ENCODE results near the gene ARGFX.

Gene ARGFX

GRCh38 chr3:121557426-121557934 is 10.3 kb upstream of the ARGFX start:
- no peak for TF ChIP-seq CTCF (IDR thresholded peaks at IDR 0.05; ENCODE audit: insufficient read depth, low read length)
- TF ChIP-seq POLR2AphosphoS5 (IDR thresholded peaks at IDR 0.05; ENCODE audit: low read depth) = no peak
- TF ChIP-seq REST (IDR thresholded peaks at IDR 0.05; ENCODE audit: insufficient replicate concordance, low read depth) = no peak
- TF ChIP-seq SPI1 (IDR thresholded peaks at IDR 0.05; ENCODE audit: borderline replicate concordance, low read depth) = no peak
- no peak for TF ChIP-seq GABPA (IDR thresholded peaks at IDR 0.05; ENCODE audit: low read depth)
- H3K27me3 ChIP-seq (ENCODE audit: insufficient read depth, poor library complexity, severe bottlenecking) = no peaks in the 10 kb centered on the region

GRCh38 chr3:121562148-121562547 is 5.6 kb upstream of the ARGFX start:
- DNase-seq (ENCODE audit: low read depth in 1 of 2, low spot score in 1 of 2) = no peak
- H3K4me3 ChIP-seq (replicated peaks; ENCODE audit: insufficient read depth, low read length) = no peak overlapping the region
- H3K27me3 ChIP-seq (ENCODE audit: insufficient read depth, poor library complexity, severe bottlenecking) = no peaks in the 10 kb centered on the region
- H3K27ac ChIP-seq (replicated peaks) = no peak overlapping the region
- TF ChIP-seq CTCF (IDR thresholded peaks at IDR 0.05; ENCODE audit: insufficient read depth, low read length) (no peak), POLR2AphosphoS5 (IDR thresholded peaks at IDR 0.05; ENCODE audit: low read depth) (no peak), SPI1 (IDR thresholded peaks at IDR 0.05; ENCODE audit: borderline replicate concordance, low read depth) (no peak), REST (IDR thresholded peaks at IDR 0.05; ENCODE audit: insufficient replicate concordance, low read depth) (no peak), GABPA (IDR thresholded peaks at IDR 0.05; ENCODE audit: low read depth) (no peak)

More at GRCh38 chr3:121557426-121557934, 10.3 kb upstream of the ARGFX start:
- Histone ChIP-seq H3K27ac (replicated peaks) (no peak overlapping the region), H3K4me3 (replicated peaks; ENCODE audit: insufficient read depth, low read length) (no peak overlapping the region)
- no peak for DNase-seq (ENCODE audit: low read depth in 1 of 2, low spot score in 1 of 2)

- TF ChIP-seq GABPA (IDR thresholded peaks at IDR 0.05; ENCODE audit: low read depth) (no peak), SPI1 (IDR thresholded peaks at IDR 0.05; ENCODE audit: borderline replicate concordance, low read depth) (no peak), REST (IDR thresholded peaks at IDR 0.05; ENCODE audit: insufficient replicate concordance, low read depth) (no peak), POLR2AphosphoS5 (IDR thresholded peaks at IDR 0.05; ENCODE audit: low read depth) (no peak), CTCF (IDR thresholded peaks at IDR 0.05; ENCODE audit: insufficient read depth, low read length) (no peak)
These were observed 976 bp upstream of the ARGFX start for GRCh38 chr3:121566773-121567172.

More at GRCh38 chr3:121566773-121567172, 976 bp upstream of the ARGFX start:
- Histone ChIP-seq H3K27ac (replicated peaks) (no peak overlapping the region), H3K4me3 (replicated peaks; ENCODE audit: insufficient read depth, low read length) (no peak overlapping the region), H3K27me3 (ENCODE audit: insufficient read depth, poor library complexity, severe bottlenecking) (no peaks in the 10 kb centered on the region)
- DNase-seq (ENCODE audit: low read depth in 1 of 2, low spot score in 1 of 2) = no peak
